GM12878 (cell line): ENCODE measurements around the gene PALLD.

Source experiments
- BCL11A ChIP-seq: IDR thresholded peaks from 2 replicates; pipeline ENCODE4 v1.6.1; 2011; ENCODE audit warnings: low read depth, low read length
- FOS ChIP-seq: IDR thresholded peaks from 3 replicates; pipeline ENCODE4 v1.6.1; 2011; ENCODE audit warnings: borderline replicate concordance; ENCODE audit not compliant: insufficient read length; ENCODE audit errors: extremely low read depth
- NRF1 ChIP-seq: conservative IDR thresholded peaks from 2 replicates; pipeline ENCODE4 v1.6.1; 2011; ENCODE audit warnings: mild to moderate bottlenecking, low read depth, low read length, improper control_type of control experiment
- POLR2AphosphoS5 ChIP-seq: IDR thresholded peaks from 2 replicates; pipeline ENCODE4 v1.6.1; 2011; ENCODE audit warnings: mild to moderate bottlenecking, low read length, inconsistent platforms

DNA sequence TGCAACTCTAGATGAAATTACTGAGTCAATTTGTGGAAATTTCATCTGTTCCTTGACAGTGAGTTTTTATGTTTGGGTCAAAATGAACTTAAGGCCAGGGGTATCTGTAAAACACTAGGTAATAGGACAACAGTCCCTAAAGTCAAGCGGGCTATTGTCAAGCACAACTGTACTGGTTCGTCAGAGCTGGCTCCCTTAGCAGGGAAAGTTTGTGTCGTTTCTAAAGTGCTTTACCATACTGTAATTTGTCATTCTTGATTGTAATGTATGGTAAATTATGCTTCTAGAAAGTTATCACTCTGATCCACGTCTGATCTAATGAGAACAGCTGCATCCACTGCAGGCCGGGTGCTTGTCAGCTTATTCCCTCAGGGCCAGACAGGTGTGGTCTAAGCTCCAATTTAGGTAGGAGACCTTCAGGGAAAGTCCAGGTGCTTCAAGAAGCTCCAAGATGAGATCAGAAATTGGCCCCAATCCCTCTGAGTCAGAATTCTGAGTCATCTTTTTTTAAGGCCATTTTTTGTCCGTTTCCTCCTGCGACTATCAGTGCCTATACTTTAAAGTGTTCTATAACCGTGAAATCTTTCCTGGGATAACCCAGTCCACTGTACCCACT lies 92.2 kb downstream of the PALLD start:
- no peak for TF ChIP-seq POLR2AphosphoS5
- TF ChIP-seq FOS = no peak
- TF ChIP-seq BCL11A = no peak
- no peak for TF ChIP-seq NRF1
